Stomach (tissue), 9 donors: ENCODE results near the gene PRR33. TPM values are rescaled to one million over a fixed set of nuclear protein-coding genes. Genes with fewer than 3 reads are reported as not detected.

Experiments used
- DNase-seq, 2 donors: peaks; one replicate each; pipeline versions ENCODE4 v3.0.0 to v3.0.0-alpha.2; 2013 to 2019
- H3K27ac ChIP-seq, 5 donors: fragments of 200-600 bp in 4 of 5; sonication (generic) in 4 of 5; one replicate each; pipeline ENCODE4 v1.5.1; 2013 to 2019; ENCODE audit warnings: mild to moderate bottlenecking in 1 of 5, moderate library complexity in 1 of 5
- H3K27me3 ChIP-seq, 3 donors: fragments of 200-600 bp; sonication (generic); one replicate each; pipeline ENCODE4 v1.5.1; 2017 to 2019; ENCODE audit warnings: mixed run types in 1 of 3
- H3K36me3 ChIP-seq, 4 donors: fragments of 200-600 bp; sonication (generic); 1 replicate in 3 of 4; 2 replicates in 1 of 4; pipeline ENCODE4 v1.5.1; 2016 to 2019
- H3K4me1 ChIP-seq, 4 donors: fragments of 200-600 bp; sonication (generic); one replicate each; pipeline ENCODE4 v1.5.1; 2016 to 2019
- H3K4me3 ChIP-seq, 4 donors: fragments of 200-600 bp; sonication (generic) in 3 of 4; one replicate each; pipeline ENCODE4 v1.5.1; 2016 to 2019; ENCODE audit warnings: mild to moderate bottlenecking in 1 of 4
- H3K9me3 ChIP-seq, 4 donors: fragments of 200-600 bp; sonication (generic); one replicate each; pipeline ENCODE4 v1.5.1; 2016 to 2019
- EP300 ChIP-seq: sonication (generic); formaldehyde crosslinking; IDR thresholded peaks from one replicate; pipeline ENCODE4 v1.6.1; 2017; ENCODE audit warnings: antibody characterized with exemption
- POLR2A ChIP-seq, 4 donors: fragments of 450-650 bp; IDR thresholded peaks; one replicate each; pipeline ENCODE4 v1.6.1; 2016; ENCODE audit warnings: antibody characterized with exemption in 4 of 4, control low read depth in 2 of 4, mild to moderate bottlenecking in 1 of 4, moderate library complexity in 1 of 4
- POLR2AphosphoS5 ChIP-seq, 3 donors: sonication (generic); formaldehyde crosslinking; IDR thresholded peaks; one replicate each; pipeline ENCODE4 v1.6.1; 2016; ENCODE audit warnings: antibody characterized with exemption in 3 of 3
- WGBS, 5 donors: extraction: QIAGEN DNeasy Blood & Tissue Kit in 3 of 5; methylation state at CpG; one replicate each; pipeline versions ENCODE4 v1.1.5 to v1.1.7; 2013 to 2018; 5-methylcytosine and 5-hydroxymethylcytosine counted together
- intact Hi-C: fragments of 100-400 bp; cut with DNase I; formaldehyde crosslinking; loops from one replicate; pipeline ENCODE4 v1.15.1; 2023; ENCODE audit warnings: low total_unique reads
- polyA plus RNA-seq, 3 donors: library from polyadenylated mRNA; stranded (reverse); fragments of 200-250 nt; gene quantifications; one replicate each; pipeline ENCODE4 v1.2.3, GENCODE V29; 2013
- total RNA-seq, 5 donors: library from RNA; depleted of rRNA; stranded (reverse); fragments of >200 nt; gene quantifications; one replicate each; pipeline versions ENCODE4 v1.1.0 to v1.2.3, GENCODE V29; 2014 to 2016
- TF ChIP-seq, protein P1 (sequence below), 7 experiments: fragments of 450-650 bp in 4 of 7; fragments of 200-600 bp in 3 of 7; sonication (generic) in 3 of 7; IDR thresholded peaks; one replicate each; pipeline ENCODE4 v1.5.1; 2016 to 2019; ENCODE audit warnings: antibody characterized with exemption in 7 of 7, control low read depth in 2 of 7, mild to moderate bottlenecking in 1 of 7
- donor health status: healthy with polysubstance abuse.
- donor health status: Bipolar disorder and iron deficiency.
- donor health status: healthy.

The PRR33 gene
- total and polyA plus RNA-seq, 8 donors, result 0.03 TPM; not detected in 7

DNA sequence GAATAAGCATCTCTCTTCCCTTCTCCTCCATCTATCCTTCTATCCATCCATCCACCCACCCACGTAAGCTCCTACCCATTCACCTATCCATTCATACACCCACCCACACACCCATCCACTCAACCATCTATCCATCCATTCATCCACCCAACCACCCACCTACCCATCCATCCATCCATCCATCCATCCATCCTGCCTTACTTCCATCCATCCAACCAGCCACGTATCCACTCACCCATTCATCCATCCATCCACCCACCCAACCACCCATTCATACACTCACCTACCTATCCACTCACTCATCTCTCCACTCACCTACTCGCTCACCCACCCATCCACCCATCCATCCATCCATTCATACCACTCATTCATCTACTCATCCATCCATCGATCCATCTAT lies 41.0 kb upstream of the PRR33 start:
- Histone ChIP-seq H3K27me3 (peaks cover 0 to 14% (median 0%) of the 10 kb centered on the region in 3 donors), H3K4me1 (no peaks in the 10 kb centered on the region), H3K27ac (no peak overlapping the region), H3K4me3 (no peak overlapping the region), H3K9me3 (no peaks in the 10 kb centered on the region), H3K36me3 (no peaks in the 10 kb centered on the region)
- WGBS, 5 donors, result 89 to 96% (median 93%) methylated on average over 4 of the region's 4 CpGs
- intact Hi-C loops, result no loop called here
- TF ChIP-seq EP300, result no peak
- TF ChIP-seq, protein P1, sequence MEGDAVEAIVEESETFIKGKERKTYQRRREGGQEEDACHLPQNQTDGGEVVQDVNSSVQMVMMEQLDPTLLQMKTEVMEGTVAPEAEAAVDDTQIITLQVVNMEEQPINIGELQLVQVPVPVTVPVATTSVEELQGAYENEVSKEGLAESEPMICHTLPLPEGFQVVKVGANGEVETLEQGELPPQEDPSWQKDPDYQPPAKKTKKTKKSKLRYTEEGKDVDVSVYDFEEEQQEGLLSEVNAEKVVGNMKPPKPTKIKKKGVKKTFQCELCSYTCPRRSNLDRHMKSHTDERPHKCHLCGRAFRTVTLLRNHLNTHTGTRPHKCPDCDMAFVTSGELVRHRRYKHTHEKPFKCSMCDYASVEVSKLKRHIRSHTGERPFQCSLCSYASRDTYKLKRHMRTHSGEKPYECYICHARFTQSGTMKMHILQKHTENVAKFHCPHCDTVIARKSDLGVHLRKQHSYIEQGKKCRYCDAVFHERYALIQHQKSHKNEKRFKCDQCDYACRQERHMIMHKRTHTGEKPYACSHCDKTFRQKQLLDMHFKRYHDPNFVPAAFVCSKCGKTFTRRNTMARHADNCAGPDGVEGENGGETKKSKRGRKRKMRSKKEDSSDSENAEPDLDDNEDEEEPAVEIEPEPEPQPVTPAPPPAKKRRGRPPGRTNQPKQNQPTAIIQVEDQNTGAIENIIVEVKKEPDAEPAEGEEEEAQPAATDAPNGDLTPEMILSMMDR (IDR thresholded peaks at IDR 0.05), result no peak
- TF ChIP-seq POLR2A (IDR thresholded peaks at IDR 0.05), result no peak
- no peak for TF ChIP-seq POLR2AphosphoS5 (IDR thresholded peaks at IDR 0.05)
- DNase-seq, result no peak

DNA sequence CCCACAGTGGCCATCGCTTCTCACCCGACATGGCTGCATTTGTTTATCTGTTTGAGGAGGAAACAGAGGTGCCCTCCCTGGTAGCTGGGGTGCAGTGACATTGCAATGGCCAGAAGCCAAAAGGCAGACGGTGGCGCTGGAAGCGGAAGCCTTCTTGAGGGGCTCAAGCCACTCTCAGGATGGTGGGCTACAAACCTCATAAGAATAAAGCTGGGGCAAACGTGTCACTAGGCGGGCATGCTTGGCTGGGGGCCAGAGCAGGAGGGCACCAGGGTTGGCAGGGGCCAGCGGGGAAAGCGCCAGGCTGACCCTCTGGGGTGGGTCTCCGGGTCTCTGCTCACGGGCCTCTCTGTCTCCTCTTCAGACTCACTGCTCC lies 40.4 kb upstream of the PRR33 start:
- DNase-seq, result no peak
- TF ChIP-seq EP300 (no peak), POLR2AphosphoS5 (IDR thresholded peaks at IDR 0.05) (no peak), POLR2A (IDR thresholded peaks at IDR 0.05) (no peak)
- TF ChIP-seq, protein P1 (IDR thresholded peaks at IDR 0.05), result no peak
- peak overlapping the region in 2 of 5 donors; percentile 38 to 67 for H3K27ac ChIP-seq

DNA sequence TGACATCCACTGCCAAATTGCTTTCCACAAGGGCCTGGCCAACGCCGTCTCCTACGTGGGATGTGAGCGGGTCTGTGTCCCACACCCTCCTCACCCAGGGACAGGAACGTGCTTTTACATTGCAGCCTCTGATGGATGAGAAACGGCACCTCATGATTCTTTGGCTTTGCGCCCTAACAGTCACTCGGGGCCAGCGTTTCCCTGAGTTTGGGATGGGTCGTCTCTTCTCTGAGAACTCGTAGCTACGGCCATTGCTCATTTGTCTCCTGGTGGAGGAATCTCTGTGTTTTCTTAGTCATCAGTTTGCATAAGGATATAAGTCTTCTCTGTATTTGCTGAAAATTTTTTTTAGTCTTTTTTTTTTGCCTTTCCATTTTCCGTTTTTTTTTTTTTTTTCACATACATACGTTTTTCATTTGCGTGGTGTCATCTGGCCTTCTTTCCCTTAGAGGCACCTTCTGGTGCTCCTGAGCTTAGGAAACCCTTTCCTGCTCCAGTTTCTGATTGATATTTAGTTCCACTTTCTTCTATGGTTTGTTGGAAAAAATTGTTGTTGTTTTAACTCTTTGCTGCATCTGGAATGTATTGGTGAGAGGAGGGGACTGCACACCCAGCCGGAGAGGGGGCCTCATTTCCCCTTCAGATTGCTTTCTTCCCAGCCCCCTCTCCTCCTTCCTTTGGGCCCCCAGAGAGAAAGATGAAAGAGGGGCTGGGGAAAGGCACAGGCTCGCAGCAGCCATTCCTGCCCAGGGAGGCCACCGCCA lies 39.8 kb upstream of the PRR33 start:
- intact Hi-C loops, result no loop called here
- Histone ChIP-seq H3K36me3 (no peaks in the 10 kb centered on the region), H3K27me3 (peaks cover 0 to 15% (median 0%) of the 10 kb centered on the region in 3 donors), H3K27ac (peak overlapping the region in 2 of 5 donors; percentile 38 to 67), H3K4me3 (no peak overlapping the region), H3K4me1 (no peaks in the 10 kb centered on the region), H3K9me3 (no peaks in the 10 kb centered on the region)
- DNase-seq, result peak in 1 of 2 donors; percentile 75
- TF ChIP-seq POLR2A (IDR thresholded peaks at IDR 0.05) (no peak), EP300 (no peak), POLR2AphosphoS5 (IDR thresholded peaks at IDR 0.05) (no peak)
- TF ChIP-seq, protein P1 (IDR thresholded peaks at IDR 0.05), result no peak
- WGBS, 5 donors, result 45 to 56% (median 50%) methylated on average over 18 of the region's 18 CpGs

More for the DNA sequence above, 40.4 kb upstream of the PRR33 start:
- no peaks in the 10 kb centered on the region for H3K36me3 ChIP-seq
- peaks cover 0 to 10% (median 0%) of the 10 kb centered on the region in 3 donors for H3K27me3 ChIP-seq
- intact Hi-C loops, result no loop called here
- no peak overlapping the region for H3K4me3 ChIP-seq
- no peaks in the 10 kb centered on the region for H3K9me3 ChIP-seq
- 70 to 84% (median 81%) methylated on average over 10 to 11 of the region's 11 CpGs for WGBS, 5 donors
- no peaks in the 10 kb centered on the region for H3K4me1 ChIP-seq

DNA sequence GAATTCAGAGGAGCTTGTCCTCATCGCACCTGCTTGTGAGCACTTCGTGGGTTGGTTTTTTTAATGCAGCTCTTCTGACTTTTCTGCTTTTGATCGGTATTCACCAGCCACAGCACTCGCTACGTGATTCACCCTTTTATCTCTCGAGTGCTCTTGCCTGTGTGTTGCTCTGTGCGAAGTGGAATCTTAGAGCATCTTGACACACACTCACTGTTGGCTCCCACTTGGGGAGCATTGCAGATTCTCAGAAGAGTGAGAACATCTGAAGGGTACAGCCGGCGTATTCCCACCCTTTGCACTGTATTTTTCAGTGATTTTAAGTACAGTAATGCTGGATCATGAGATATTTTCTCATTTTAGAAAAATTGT lies 38.8 kb upstream of the PRR33 start:
- DNase-seq, result no peak
- intact Hi-C loops, result no loop called here
- no peaks in the 10 kb centered on the region for H3K4me1 ChIP-seq
- peaks cover 0 to 18% (median 0%) of the 10 kb centered on the region in 3 donors for H3K27me3 ChIP-seq
- no peaks in the 10 kb centered on the region for H3K9me3 ChIP-seq
- TF ChIP-seq, protein P1 (IDR thresholded peaks at IDR 0.05), result no peak
- TF ChIP-seq EP300 (no peak), POLR2AphosphoS5 (IDR thresholded peaks at IDR 0.05) (no peak), POLR2A (IDR thresholded peaks at IDR 0.05) (no peak)
- 76 to 83% (median 79%) methylated on average over 9 of the region's 9 CpGs for WGBS, 5 donors
- H3K27ac ChIP-seq, result peak overlapping the region in 1 of 5 donors; percentile 56
- no peak overlapping the region for H3K4me3 ChIP-seq
- H3K36me3 ChIP-seq, result no peaks in the 10 kb centered on the region
